RWPE1 (cell line): Measurements from ENCODE around the gene MGAT1.

ENCODE experiments used
- CTCF ChIA-PET: fragments of 350-600 bp; sonication (Branson Sonifier 250); formaldehyde crosslinking; extraction: SDS; loops from one replicate; lab custom pipeline; 2021; lab: Yijun Ruan, JAX
- POLR2A ChIA-PET: fragments of 400-600 bp; formaldehyde crosslinking; extraction: SDS; loops from one replicate; lab custom pipeline; 2020; ENCODE audit warnings: antibody characterized with exemption; ENCODE audit not compliant: low non-redundant PET; lab: Yijun Ruan, JAX
- DNase-seq: peaks from one replicate; pipeline ENCODE4 v3.0.0; 2012; ENCODE audit warnings: low spot score
- H3K27ac ChIP-seq: fragments of 450-650 bp; 2 replicates; pipeline ENCODE4 v1.5.1; 2017
- CTCF ChIP-seq: fragments of 450-650 bp; conservative IDR thresholded peaks from 2 replicates; pipeline ENCODE4 v1.5.1; 2017; ENCODE audit warnings: low read depth, mild to moderate bottlenecking

MGAT1 gene

GRCh38 chr5:180818677-180819341, 16.2 kb upstream of the MGAT1 start:
- H3K27ac ChIP-seq, result no peak overlapping the region
- CTCF ChIA-PET, result no interaction called here
- POLR2A ChIA-PET, result no interaction called here
- DNase-seq, result no peak
- TF ChIP-seq CTCF, result no peak

- TF ChIP-seq CTCF, result no peak
- ChIA-PET POLR2A (no interaction called here), CTCF (no interaction called here)
- no peak overlapping the region for H3K27ac ChIP-seq
- DNase-seq, result no peak
These were observed 15.5 kb upstream of the MGAT1 start for GRCh38 chr5:180817893-180818674.

GRCh38 chr5:180816608-180817534, 14.3 kb upstream of the MGAT1 start:
- H3K27ac ChIP-seq, result no peak overlapping the region
- CTCF ChIA-PET, result interaction anchor here (0.6 kb wide), 1 partner anchor 22 kb away, joined by 3 read pairs; no protein-coding TSS in a partner anchor
- DNase-seq, result no peak
- POLR2A ChIA-PET, result no interaction called here
- TF ChIP-seq CTCF, result no peak

- H3K27ac ChIP-seq, result no peak overlapping the region
- ChIA-PET CTCF (interaction anchor here (0.7 kb wide), 1 partner anchor 24 kb away, joined by 3 read pairs; no protein-coding TSS in a partner anchor), POLR2A (no interaction called here)
- TF ChIP-seq CTCF, result no peak
- DNase-seq, result no peak
These were observed 12.8 kb upstream of the MGAT1 start for GRCh38 chr5:180815293-180815917.

GRCh38 chr5:180813420-180813819, 10.8 kb upstream of the MGAT1 start:
- CTCF ChIA-PET, result interaction anchor here (0.6 to 2.0 kb wide), 3 partner anchors 12 to 360 kb away, joined by 3 to 9 read pairs (median 5); no protein-coding TSS in a partner anchor
- POLR2A ChIA-PET, result no interaction called here
- H3K27ac ChIP-seq, result no peak overlapping the region
- DNase-seq, result no peak
- TF ChIP-seq CTCF, result no peak
